DND-41 (cell line): ENCODE results near the gene SLCO2A1.

Source experiments
- ATAC-seq: fragments of 200-7000 bp; cut with Tn5 transposase; 3 replicates; pipeline ENCODE4 v1.9.1; 2021; ENCODE audit warnings: low read depth; ENCODE audit not compliant: insufficient read depth
- DNase-seq: peaks from one replicate; pipeline ENCODE4 v3.0.0-alpha.2; 2020
- H2AFZ ChIP-seq: 2 replicates; pipeline ENCODE4 v1.6.0; 2012; ENCODE audit warnings: low read depth, low read length
- H3K27ac ChIP-seq: 2 replicates; pipeline ENCODE4 v1.5.1; 2012; ENCODE audit warnings: low read length, inconsistent platforms
- H3K27me3 ChIP-seq: fragments of 200-600 bp; sonication (generic); 2 replicates; pipeline ENCODE4 v1.6.0; 2012; ENCODE audit warnings: low read length, mild to moderate bottlenecking, inconsistent platforms; ENCODE audit not compliant: insufficient read depth, poor library complexity
- H3K36me3 ChIP-seq: 2 replicates; pipeline ENCODE4 v1.5.1; 2012; ENCODE audit warnings: low read length, inconsistent platforms; ENCODE audit not compliant: insufficient read depth
- H3K4me1 ChIP-seq: 2 replicates; pipeline ENCODE4 v1.5.1; 2012; ENCODE audit warnings: mild to moderate bottlenecking, low read length; ENCODE audit not compliant: insufficient read depth
- H3K4me2 ChIP-seq: 2 replicates; pipeline ENCODE4 v1.6.0; 2012; ENCODE audit warnings: mild to moderate bottlenecking, moderate library complexity, low read length, inconsistent platforms; ENCODE audit not compliant: insufficient read depth
- H3K4me3 ChIP-seq, 2 experiments: fragments of 200-600 bp in 1 of 2; shearing (Covaris generic) in 1 of 2; 2 replicates each; pipeline ENCODE4 v1.5.1; 2012 to 2016; ENCODE audit warnings: inconsistent platforms in 2 of 2, low read length in 2 of 2, mild to moderate bottlenecking in 2 of 2, low read depth in 1 of 2, moderate library complexity in 1 of 2
- H3K79me2 ChIP-seq: 2 replicates; pipeline ENCODE4 v1.6.0; 2012; ENCODE audit warnings: low read length, inconsistent platforms; ENCODE audit not compliant: insufficient read depth
- H3K9ac ChIP-seq: 2 replicates; pipeline ENCODE4 v1.6.0; 2012; ENCODE audit warnings: low read depth, mild to moderate bottlenecking, inconsistent platforms, low read length, moderate library complexity
- H3K9me3 ChIP-seq: 2 replicates; pipeline ENCODE4 v1.5.1; 2012; ENCODE audit warnings: low read length, moderate library complexity, mild to moderate bottlenecking, inconsistent platforms; ENCODE audit not compliant: insufficient read depth, severe bottlenecking
- H4K20me1 ChIP-seq: 2 replicates; pipeline ENCODE4 v1.6.0; 2012; ENCODE audit warnings: low read length; ENCODE audit not compliant: insufficient read depth
- CTCF ChIP-seq: IDR thresholded peaks from 2 replicates; pipeline ENCODE4 v1.5.1; 2012; ENCODE audit warnings: borderline replicate concordance, low read length, moderate library complexity, mild to moderate bottlenecking; ENCODE audit not compliant: poor library complexity, severe bottlenecking; ENCODE audit errors: extremely low read depth
- EZH2 ChIP-seq: IDR thresholded peaks from 3 replicates; pipeline ENCODE4 v1.6.1; 2012; ENCODE audit warnings: borderline replicate concordance, low read depth, mild to moderate bottlenecking, moderate library complexity, low read length, inconsistent platforms; ENCODE audit not compliant: severe bottlenecking

The SLCO2A1 gene

GRCh38 chr3:133884887-133885711, 144.6 kb downstream of the SLCO2A1 start:
- Histone ChIP-seq H2AFZ (no peak overlapping the region), H3K9ac (no peak overlapping the region), H3K27me3 (no peaks in the 10 kb centered on the region), H3K79me2 (no peaks in the 10 kb centered on the region), H4K20me1 (no peaks in the 10 kb centered on the region), H3K4me1 (no peaks in the 10 kb centered on the region), H3K9me3 (no peaks in the 10 kb centered on the region), H3K27ac (no peak overlapping the region), H3K4me3 (no peak overlapping the region), H3K4me2 (no peak overlapping the region), H3K36me3 (no peaks in the 10 kb centered on the region)
- no peak for ATAC-seq
- no peak for TF ChIP-seq CTCF
- TF ChIP-seq EZH2 = no peak
- no peak for DNase-seq

- Histone ChIP-seq H3K79me2 (no peaks in the 10 kb centered on the region), H3K36me3 (no peaks in the 10 kb centered on the region), H4K20me1 (no peaks in the 10 kb centered on the region), H3K9me3 (no peaks in the 10 kb centered on the region), H3K27me3 (peaks cover 4% of the 10 kb centered on the region), H3K4me1 (no peaks in the 10 kb centered on the region), H3K4me3 (no peak overlapping the region), H3K9ac (no peak overlapping the region), H3K27ac (no peak overlapping the region), H3K4me2 (no peak overlapping the region), H2AFZ (no peak overlapping the region)
- ATAC-seq = no peak
- TF ChIP-seq EZH2 = no peak
- TF ChIP-seq CTCF = no peak
- no peak for DNase-seq
Measured at GRCh38 chr3:133884054-133884886, 145.5 kb downstream of the SLCO2A1 start.

- no peak for TF ChIP-seq EZH2
- Histone ChIP-seq H3K27ac (no peak overlapping the region), H4K20me1 (no peaks in the 10 kb centered on the region), H3K4me1 (no peaks in the 10 kb centered on the region), H3K27me3 (peaks cover 5% of the 10 kb centered on the region), H3K4me3 (no peak overlapping the region), H3K79me2 (no peaks in the 10 kb centered on the region), H3K4me2 (no peak overlapping the region), H3K9me3 (no peaks in the 10 kb centered on the region), H3K9ac (no peak overlapping the region), H3K36me3 (no peaks in the 10 kb centered on the region), H2AFZ (no peak overlapping the region)
- DNase-seq (no peak), ATAC-seq (no peak)
Measured at GRCh38 chr3:133883641-133884040, 146.1 kb downstream of the SLCO2A1 start.
